ENCODE measurements around the gene TNF.

The TNF gene

DNA sequence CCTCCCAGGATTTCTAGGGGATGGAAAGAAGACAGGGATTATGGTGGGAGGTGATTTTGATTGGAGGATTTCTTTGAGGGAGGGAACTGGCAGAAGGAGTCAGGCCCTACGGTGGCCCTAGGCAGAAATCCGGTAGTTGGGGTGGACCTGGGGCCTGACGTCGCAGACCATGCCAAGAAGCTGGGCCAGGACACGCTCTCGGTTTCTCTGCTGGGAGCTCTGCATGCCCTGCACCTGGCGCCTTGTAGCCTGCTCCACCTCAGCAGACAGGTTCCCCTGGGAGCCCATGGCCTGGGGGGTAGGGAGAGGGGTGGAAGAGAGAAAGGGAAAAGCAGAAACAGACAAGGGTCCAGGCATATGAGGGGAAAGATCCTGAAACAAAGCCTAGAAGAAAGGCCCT lies 30.1 kb upstream of the TNF start:
- no peak for DNase-seq

DNA sequence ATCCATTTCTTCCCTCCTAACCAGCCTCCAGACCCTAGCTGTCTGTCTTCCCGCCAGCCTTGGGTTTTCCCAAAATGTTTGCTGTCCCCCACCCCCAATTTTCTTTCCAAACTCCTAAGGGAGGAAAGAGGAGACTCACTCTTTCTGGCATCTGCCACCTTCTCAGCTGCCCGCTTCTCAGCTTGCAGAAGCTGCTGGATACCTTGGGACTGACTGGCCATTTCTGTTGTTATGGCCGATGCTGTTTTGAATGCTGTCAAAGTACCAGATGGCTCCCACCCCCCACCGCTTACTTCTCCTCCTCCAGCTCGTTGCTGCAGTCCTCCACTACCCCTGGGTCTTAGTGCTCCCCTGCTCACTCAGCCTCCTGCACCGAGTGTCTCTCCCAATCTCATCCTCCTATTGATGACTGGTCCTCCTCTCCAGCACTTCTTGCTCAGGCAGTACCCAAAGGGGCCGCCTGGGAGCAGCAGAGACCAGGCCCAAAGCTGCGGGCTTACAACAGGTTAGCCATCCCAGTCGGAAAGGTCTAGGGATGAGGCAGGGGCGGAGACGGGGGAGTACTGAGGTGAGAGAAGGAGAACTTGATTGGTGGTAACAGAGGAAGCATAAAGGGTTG lies 28.9 kb upstream of the TNF start, which contains the start of gene ATP6V1G2:
Gene ATP6V1G2 (minus strand): TSS at position 270 of the 619 bp plus-strand sequence. CDS start 49 bp downstream, at position 221.
- peak; percentile 88 for DNase-seq

DNA sequence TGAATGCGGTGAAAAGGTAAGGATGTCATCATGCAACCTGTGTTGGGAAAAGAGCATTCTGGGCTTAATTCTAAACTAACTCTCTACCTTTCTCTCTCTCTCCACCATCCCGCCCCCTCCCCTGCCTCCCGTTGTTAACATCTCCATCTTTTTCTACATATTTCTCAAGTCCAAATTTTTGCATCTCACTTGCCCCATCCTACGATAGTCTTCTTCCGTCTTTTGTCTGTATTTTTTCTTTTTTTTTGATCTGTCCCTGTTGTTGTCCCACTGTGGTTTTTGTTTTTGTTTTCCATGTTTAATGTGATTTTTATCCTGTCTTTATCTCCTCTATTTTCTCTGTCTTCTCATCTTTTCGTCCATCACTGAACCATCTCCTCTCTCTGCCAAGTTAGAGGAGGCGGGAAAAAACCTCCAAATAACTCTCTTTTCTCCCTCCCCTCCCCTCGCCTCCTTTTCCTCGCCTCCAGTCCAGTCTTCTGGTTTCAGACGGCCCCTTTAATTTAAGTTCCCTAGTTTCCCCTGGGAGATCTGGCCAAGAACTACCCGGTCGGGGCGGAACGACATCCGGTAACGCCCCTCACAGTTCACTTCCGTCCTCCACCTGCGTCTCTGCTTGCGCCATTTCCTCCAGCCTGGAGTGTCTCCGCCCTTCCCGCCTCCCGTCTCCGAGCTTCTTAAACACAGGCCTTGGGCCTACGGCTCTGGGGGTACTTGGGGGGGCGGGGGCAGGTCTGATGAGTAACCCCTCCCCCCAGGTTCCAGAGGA lies 28.2 kb upstream of the TNF start, which contains the start of gene NFKBIL1:
Gene NFKBIL1 (plus strand): TSS at position 651 of the 769 bp plus-strand sequence. CDS start 87 bp downstream, at position 738.
- peak; percentile 94 for DNase-seq

DNA sequence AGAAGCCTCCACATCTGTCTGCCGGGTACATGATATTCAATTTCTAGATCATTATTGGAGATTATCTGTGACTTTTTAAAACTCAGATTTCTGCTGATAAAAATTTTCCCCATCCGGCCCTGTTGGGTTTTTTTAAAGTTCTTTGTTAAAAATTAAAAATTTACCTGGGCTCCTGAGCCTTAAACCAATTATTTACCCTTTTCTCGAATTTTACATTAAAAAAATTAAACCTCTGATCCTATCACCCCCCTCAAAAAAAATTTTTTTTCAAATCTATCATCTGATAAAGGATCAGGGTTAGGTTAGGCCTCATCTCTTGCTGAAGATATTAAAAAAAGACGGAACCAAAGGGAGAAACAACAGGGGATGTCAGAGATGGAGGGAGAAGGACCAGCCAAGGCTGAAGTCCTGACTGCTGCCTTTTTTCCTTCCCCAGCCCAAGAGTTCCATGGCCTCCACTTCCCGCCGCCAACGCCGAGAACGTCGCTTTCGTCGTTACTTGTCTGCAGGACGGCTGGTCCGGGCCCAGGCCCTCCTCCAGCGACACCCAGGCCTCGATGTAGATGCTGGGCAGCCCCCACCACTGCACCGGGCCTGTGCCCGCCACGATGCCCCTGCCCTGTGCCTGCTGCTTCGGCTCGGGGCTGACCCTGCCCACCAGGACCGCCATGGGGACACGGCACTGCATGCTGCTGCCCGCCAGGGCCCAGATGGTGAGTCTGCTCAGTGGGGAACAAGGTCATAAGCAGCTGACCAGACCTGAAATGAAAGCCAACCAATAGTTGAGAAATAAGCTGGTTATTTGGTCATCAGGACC lies 27.4 kb upstream of the TNF start:
- no peak for DNase-seq

DNA sequence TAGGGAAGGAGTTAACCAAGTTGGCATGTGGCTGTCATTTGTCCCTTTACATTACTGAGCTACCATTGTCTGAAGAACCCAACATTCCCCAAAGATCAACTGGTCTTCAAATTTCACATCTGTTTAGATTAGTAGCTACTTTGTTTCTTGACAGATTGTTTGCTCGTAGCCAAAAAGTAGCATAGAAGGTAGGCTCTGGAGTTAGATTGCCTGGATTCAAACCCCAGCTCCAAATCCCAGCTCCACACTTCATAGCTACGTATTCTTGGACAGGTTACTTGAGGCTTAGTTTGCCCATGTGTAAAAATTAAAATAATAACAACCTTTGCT lies 26.9 kb upstream of the TNF start:
- DNase-seq = no peak

DNA sequence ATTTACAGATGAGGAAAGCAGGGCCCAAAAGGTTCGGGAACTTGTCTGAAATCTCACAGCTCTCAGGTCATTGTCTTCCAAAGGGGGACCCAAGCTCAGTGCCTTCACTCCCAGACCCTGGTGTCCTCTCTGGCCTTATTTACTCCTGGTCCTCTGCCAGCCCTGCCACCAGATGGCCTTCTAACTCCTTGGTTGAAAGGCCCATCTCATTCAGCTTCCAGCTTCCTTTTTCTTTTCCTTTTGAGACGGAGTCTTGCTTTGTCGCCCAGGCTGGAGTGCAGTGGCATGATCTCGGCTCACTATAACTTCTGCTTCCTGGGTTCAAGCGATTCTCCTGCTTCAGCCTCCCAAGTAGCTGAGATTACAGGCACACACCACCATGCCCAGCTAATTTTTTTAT lies 24.0 kb upstream of the TNF start:
- peak; percentile 33 for DNase-seq

DNA sequence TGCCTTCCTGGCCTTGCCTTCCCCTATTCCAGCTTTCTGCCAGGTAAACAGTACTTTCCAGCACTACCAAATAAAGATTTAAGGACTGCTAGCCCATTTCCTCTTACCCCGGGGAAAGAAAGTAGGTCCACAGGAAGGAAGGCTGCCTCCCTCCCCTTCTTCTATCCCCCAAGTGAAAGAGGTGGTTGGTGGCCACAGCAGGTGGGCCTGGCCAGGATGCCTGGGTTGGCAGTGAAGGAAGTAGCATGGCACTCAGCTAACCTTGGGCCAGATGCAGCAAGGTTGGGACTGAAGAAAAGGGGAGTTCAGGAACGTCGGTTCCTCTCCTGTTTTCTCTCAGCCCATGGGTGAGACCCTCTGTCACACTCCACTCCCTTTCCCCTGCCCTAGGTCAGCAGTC lies 19.1 kb upstream of the TNF start:
- no peak for DNase-seq

DNA sequence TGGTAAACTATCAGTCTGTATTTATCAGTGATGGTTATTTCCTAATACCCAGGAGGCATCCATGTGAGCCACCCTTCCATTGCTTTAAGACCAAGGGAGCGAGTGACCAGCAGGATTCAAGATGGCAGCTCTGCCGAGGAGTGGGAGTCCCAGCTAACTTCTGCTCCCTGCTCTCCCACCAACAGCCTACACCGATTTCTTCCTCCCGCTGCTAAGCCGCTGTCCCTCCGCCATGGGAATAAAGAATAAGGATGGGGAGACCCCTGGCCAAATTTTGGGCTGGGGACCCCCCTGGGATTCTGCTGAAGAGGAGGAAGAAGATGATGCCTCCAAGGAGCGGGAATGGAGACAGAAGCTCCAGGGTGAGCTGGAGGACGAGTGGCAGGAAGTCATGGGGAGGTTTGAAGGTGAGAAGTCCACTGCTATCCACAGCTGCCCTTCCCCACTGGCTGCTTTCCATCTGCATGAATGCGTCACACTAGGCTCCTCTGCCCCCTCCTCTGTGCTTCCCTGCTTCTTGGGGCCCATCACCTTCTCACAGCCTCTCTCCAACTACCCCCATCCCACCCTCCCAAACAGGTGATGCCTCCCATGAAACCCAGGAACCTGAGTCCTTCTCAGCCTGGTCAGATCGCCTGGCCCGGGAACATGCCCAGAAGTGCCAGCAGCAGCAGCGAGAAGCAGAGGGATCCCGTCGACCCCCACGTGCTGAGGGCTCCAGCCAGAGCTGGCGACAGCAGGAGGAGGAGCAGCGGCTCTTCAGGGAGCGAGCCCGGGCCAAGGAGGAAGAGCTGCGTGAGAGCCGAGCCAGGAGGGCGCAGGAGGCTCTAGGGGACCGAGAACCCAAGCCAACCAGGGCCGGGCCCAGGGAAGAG lies 17.7 kb upstream of the TNF start:
- DNase-seq = no peak

DNA sequence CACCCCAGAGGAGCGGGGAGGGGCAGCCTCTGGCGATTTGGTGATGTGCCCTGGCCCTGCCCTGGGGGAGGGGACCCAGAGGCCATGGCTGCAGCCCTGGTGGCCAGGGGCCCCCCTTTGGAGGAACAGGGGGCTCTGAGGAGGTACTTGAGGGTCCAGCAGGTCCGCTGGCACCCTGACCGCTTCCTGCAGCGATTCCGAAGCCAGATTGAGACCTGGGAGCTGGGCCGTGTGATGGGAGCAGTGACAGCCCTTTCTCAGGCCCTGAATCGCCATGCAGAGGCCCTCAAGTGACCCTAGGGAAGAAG lies 17.1 kb upstream of the TNF start:
- DNase-seq = no peak

DNA sequence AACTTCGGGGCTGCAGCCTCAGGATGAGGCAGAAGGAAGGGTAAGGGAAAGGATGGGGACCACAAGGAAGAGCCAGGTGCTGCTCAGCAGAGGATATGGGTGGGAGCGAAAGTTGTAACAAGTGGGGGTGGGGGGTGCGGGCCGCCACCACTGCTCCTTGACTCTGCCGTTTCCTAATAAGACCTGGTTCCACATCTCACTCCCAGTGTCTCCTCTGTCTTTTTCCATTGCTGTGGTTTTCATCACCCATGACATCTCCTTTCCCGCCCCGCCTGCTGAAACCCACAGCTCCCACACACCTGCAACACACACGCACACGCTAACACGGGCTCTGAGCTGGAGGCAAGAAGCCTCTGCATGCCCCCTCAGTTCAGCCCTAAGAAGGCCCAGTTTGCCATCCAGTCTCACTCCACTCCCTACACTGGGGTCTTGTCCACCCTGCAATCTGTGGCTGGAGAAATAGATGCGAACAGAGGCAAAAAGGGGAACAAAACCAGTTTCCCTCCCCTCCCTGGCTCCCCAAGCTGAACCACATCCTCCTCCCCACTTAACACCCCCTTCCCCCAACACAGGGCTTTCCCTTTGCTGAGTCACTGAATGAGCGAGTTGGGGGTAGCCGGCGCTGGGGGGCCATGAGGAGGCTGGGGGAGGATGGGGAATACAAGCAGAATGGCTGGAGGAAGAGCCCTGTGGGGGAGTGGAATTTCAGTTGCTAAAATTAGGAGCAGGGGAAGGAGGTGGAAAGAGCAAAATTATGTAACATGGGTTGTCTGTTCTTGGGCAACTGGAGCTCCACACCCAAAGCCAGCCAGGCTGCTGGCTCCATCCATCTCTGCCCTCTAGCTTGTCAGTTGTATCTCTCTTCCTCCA lies 16.5 kb upstream of the TNF start:
- no peak for DNase-seq

DNA sequence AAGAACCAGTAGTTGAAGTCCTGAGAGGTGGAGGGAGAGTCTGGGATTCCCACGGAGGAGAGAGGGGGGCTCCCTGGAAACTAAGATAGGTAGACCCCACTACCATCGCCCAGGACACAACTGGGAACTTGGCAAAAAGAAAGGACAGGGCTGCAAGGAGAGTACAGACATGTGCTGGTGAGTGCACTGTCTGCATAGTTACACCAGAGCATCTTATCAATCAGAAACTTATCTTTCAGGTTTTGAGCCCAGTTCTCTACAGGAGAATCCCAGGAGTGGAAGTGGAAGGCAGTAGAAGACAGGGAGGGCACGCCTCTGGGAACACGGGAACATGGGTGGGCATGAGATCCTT lies 15.8 kb upstream of the TNF start:
- no peak for DNase-seq

DNA sequence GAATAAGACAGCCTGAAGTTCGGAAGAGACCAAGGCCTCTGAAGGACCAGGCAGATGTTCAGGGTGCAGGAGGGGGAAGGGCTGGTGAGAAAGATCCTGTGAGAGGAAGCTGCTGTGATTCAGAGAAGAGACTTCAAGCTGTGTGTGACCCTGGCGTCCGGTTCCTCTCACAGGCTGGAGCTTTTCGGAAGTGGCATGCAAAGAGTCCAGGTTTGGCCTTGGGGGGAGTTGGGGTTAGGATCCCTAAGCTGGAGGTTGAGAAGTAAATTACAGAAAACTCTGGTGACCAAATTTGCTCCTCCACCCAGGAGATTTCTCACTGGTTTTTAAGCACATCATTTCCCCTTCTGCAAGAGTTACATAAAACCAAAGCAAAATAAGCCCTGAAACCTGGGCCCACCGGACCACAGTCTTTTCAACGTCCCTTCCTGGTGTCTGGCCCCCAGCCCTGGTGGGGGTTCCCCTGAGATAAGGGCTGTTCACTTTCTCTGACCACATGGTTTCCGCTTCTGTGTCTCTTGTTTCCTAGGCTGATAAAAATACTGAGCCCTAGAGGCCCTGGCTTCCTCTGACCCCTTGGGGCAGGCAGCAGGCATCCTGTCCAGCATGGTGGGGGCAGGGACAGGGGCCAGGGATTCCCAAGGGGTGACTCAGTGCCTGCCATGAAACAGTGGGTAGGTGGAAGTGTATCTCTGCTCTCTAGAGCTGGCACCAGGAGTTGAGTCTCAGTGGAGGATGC lies 15.2 kb upstream of the TNF start:
- DNase-seq = no peak

DNA sequence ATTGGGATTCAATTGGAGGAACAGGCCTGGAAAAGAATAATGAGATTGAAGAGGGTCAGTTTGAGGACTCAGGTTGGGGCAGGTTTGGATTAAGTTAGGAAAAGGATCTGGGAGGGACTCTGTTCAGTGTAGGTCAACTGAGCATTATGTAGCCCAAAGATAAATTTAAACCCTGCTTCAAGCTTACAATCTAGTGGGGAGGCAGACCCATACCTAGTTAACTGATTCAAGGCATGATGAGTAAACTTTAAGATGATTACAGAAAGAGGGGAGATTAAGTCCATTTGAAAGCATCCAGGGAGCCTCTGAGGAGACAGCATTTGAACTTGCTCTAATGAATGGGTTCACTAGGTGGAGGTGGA lies 14.7 kb upstream of the TNF start:
- DNase-seq = no peak

DNA sequence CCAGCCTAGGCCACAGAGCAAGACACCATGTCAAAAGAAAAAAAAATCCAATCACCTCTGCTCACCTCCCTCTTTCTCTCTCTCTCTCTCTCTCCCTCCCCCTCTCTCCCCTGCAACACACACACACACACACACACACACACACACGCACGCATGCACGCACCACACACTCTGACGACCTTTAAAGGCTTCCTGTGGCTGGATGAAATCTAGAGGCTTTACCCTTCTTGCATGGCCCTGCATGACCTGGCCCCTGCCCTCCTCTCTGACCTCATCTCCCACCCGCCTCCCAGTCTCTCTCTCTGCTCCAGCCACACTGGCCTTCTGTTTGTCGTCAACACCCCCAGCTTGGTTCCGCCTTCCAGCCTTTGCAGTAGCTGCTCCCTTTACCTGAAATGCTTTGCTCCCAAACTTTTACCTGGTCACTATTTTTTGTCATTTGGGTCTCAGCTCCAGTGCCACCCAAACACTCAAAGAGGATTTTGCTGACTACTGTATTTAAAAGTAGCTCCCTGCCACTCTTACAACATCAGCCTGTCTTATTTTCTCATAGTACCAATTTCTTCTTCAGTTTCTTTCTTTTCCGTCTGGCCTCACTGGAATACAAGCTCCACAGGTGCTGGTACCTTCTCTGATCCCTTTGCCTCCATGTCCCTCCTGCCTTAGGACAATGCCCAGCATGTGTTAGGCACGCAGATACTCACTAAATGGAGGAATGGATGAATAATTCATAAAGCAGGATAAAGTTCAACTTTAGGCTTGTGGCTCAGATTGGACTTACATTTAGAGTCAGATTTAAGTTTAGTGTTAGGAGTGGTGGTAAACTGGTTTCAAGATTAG lies 7.6 kb upstream of the TNF start:
- DNase-seq = peak; percentile 10

DNA sequence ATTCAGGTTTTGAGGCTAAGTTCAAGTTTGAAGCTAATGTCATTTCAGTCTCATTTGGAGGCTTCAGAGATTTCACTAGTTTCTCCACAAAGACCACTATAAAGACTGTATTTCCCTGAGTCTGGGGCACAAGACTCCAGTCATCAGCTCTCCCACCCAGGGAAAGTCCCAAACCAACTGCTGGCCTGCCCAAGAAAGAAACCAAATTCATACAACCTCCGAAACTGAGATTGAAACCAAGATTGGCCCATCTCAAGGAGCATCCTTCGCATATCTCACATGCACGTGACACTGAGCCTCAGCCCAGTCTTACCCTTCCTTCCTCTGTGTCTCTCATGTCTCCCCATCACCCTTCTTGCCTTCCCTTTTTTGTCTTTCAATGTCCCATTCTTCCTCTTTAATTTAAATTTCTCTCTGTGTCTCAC lies 6.8 kb upstream of the TNF start:
- DNase-seq = peak; percentile 74

DNA sequence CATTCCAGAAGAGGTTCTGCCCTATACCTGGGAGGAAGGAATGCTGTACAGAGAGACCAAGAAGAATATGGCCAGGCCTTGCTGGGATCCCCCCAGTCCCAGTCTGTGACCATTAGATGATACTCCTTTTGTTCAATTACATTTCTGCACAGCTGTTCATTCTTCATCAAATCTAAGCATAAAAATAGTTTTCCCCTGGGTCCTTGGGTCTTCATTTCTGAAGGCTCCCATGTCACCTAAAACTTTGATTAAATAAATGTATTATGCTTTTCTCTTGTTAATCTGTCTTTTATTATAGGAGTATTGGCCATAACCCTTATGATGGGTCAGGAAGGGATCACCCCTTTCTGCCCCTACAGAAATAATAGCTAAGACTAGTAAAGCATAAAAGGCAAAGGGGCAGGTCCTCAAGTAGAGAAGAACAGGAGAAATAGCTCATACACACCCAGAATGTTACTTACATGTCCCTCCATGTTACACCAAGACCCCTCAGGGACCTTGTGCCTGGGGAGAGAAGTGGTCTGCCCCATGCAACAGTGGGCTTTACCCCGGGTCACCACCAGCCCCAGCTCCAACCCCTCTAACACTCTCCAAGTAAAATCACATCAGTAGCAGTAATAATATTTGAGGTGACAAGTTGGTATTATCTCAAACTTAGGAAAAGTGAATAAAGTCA lies 5.4 kb upstream of the TNF start:
- no peak for DNase-seq

DNA sequence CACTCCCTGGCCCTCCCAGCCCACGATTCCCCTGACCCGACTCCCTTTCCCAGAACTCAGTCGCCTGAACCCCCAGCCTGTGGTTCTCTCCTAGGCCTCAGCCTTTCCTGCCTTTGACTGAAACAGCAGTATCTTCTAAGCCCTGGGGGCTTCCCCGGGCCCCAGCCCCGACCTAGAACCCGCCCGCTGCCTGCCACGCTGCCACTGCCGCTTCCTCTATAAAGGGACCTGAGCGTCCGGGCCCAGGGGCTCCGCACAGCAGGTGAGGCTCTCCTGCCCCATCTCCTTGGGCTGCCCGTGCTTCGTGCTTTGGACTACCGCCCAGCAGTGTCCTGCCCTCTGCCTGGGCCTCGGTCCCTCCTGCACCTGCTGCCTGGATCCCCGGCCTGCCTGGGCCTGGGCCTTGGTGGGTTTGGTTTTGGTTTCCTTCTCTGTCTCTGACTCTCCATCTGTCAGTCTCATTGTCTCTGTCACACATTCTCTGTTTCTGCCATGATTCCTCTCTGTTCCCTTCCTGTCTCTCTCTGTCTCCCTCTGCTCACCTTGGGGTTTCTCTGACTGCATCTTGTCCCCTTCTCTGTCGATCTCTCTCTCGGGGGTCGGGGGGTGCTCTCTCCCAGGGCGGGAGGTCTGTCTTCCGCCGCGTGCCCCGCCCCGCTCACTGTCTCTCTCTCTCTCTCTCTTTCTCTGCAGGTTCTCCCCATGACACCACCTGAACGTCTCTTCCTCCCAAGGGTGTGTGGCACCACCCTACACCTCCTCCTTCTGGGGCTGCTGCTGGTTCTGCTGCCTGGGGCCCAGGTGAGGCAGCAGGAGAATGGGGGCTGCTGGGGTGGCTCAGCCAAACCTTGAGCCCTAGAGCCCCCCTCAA lies 3.1 kb upstream of the TNF start, which contains the start of gene LTA:
Gene LTA (plus strand): TSS at position 249 of the 871 bp plus-strand sequence. CDS start 454 bp downstream, at position 703.
- DNase-seq = no peak

DNA sequence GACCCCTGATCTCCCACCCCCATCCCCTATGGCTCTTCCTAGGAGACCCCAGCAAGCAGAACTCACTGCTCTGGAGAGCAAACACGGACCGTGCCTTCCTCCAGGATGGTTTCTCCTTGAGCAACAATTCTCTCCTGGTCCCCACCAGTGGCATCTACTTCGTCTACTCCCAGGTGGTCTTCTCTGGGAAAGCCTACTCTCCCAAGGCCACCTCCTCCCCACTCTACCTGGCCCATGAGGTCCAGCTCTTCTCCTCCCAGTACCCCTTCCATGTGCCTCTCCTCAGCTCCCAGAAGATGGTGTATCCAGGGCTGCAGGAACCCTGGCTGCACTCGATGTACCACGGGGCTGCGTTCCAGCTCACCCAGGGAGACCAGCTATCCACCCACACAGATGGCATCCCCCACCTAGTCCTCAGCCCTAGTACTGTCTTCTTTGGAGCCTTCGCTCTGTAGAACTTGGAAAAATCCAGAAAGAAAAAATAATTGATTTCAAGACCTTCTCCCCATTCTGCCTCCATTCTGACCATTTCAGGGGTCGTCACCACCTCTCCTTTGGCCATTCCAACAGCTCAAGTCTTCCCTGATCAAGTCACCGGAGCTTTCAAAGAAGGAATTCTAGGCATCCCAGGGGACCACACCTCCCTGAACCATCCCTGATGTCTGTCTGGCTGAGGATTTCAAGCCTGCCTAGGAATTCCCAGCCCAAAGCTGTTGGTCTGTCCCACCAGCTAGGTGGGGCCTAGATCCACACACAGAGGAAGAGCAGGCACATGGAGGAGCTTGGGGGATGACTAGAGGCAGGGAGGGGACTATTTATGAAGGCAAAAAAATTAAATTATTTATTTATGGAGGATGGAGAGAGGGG lies 1.9 kb upstream of the TNF start:
- DNase-seq = no peak
